Hematopoietic multipotent progenitor cell treated with erythropoietin and hydrocortisone succinate and interleukin-3 and kit ligand, for 6 days (in vitro differentiated cells): ENCODE data around the gene AFAP1.

Experiments used
- DNase-seq: peaks from one replicate; pipeline ENCODE4 v3.0.0-alpha.2; 2015

The AFAP1 gene

GRCh38 chr4:7780751-7781348 is 158.8 kb downstream of the AFAP1 start:
- no peak for DNase-seq

DNA sequence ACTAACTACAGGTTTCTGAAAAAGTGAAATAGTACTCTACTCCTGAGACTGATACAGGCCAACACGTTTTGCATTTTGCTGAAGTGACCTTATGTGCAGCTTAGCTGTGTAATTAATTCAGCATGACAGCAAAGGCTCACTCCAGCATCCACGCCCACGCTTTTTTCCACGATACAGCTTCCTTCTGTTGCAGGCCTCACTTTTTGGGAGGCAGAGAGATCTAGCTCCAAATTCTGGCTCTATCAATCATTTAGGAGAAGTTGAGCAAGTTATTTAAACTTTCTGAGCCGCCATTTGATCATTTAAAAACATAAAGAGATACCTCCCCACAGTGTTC is 160.3 kb downstream of the AFAP1 start:
- DNase-seq: no peak

DNA sequence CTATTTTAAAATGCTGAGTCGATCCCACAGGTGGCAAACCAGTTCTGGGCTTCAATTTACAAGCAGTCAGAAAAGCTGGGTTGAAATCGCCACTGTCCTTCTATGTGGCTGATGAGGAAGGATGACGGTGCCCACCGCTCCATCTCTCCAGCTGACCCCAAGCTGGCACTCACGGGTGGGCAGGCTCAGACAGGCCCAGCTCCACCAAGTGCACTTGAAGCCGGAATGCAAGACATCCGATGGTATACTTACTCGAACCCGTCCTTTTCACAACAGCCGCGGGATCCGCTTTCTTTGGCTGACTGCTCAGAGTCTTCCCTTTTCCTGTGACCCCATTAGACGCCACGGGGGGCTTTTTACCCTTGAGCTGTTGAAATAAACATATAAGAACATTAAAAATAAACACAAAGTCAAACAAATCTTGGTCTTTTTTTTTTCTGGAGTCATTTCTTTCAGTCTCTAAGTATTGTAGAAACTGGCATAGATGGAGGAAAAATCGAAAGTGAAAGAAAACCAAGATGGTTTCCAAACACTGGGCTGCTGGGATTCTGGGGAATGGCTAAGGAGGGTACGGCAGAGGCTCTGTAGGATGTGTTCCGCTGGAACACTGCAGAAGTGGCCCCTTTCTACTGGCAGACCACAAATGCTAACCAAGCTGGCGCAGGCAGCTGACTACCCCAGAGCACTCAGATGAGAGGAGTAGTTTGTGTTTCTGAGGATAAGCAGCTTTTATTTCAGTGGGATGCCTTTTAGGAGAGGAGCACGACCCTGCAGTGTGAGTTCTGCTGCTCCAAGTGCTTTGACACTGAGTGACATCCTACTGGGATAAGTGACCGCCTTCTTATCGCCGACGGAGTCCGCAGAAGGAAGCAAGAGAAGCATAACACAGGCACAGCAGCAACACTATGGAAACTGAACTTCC is 160.9 kb downstream of the AFAP1 start:
- no peak for DNase-seq

DNA sequence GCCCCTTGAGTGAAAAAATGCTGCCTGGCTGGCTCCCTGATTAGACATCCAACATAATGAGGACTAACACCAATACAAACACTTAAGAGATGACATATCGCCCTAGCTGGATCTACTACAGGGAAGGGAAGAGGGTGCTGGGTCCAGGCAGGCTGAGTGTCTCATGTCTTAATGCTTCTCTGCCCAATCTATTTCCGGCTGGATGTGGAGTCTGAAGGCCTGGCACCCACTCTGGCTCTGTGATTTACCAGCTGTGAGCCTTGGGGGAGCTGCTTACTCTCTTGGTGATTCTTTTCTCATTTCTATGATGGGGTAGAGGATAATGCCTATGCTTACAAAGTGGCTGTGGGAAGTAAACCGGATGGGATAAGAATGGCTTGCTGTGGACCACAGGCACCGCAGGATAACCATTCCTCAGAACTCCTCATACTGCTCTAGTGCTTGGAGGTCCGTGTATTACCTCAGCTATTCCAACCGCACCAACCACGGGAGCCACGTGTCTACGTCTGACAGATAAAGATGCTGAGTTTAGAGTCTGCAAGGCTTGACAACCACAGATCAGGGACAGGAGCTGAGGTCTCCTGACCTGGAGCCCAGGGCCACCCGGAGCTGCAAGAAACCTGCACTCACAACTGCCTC is 161.7 kb downstream of the AFAP1 start:
- DNase-seq: no peak

DNA sequence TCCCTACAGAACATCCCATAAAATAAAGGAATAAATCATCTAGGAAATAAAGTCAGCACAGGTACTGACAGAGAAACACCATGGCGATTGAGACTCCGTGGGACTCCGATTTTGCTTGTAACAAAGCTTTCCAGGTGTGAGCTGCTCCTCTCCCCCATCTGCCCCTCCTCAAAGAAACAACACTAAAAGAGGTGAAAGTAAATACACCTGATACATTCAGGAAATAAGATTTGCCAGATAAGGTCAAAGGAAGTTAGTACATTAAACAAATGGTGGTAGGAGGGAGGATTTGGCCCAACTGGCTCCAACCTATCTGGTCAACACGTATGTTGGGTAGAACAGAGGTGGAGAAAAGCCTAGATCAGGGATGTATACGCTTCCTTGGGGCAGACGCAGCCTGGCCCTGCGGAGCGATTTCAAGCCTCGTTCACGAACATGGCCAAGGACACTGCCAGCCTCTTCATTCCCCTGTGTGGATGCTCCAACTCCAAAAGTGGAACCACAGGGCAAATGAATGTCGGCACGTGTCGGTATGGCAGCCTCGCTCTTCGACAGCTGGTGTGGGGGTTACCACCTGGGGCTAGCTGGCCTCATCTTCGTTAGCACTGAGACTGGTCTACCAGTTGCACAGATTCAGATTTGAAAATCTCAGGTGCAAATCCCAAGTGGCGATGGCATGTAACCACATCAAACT is 162.5 kb downstream of the AFAP1 start:
- DNase-seq: no peak

DNA sequence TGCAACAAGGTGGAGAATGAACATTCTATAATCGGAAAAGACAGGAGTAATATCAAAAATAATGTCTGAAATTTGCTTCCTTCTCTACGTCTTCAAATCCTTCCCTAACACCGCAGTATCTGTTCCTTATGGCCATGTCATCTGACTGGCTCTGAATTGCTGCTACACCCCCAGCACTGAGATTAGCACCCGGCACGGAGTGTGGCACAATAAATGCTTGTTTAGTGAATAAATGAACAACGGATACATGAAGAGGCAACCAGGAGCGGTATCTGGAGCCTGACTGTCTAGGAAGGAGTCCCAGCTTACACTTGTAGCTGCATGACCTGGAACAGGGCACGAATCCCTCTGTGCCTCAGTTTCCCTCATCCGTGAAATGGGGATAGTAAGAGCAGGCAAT is 164.3 kb downstream of the AFAP1 start:
- DNase-seq: no peak

DNA sequence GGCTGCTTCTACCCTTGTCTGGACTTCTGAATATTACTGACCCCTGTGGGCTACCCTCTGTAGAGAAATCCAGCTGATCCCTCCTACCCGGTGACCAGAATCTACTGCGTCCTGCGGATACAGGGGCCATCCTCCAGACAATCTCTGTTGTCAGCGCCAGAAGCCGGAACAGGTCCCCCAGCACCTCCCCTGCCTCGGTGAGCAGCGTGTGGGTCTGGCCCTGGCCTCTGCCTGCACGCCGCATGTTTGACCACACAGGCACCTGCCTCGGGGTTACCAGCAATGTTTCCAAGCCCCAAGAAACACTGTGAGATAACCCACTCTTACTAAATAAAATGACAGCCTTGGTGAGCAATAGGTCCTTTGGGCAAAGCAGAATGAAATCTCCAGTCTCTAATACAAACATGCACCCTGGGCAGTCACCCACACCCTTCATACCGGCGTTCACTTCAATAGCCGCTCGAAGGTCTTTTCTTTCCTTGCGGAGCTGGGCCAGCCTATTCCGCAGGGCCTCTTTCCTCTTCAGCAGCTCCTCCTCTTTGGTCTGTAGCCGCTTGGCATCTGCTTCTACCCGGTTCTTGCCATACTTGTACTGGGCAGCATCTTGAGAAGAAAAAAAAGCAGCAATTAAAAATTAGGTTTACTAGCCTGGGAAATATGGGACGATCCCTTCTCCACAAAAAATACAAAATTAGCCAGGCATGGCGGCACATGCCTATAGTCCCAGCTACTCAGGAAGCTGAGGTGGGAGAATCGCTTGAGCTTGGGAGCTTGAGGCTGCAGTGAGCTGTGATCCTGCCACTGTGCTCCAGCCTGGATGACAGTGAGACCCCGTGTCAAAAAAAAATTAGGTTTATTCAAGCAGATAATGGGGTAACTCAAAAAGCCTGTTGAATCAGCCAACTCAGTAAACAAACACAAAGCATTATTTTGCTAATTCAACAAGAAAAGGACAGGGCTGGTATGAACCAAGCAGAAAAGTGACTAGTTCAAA is 165.1 kb downstream of the AFAP1 start:
- DNase-seq: no peak

DNA sequence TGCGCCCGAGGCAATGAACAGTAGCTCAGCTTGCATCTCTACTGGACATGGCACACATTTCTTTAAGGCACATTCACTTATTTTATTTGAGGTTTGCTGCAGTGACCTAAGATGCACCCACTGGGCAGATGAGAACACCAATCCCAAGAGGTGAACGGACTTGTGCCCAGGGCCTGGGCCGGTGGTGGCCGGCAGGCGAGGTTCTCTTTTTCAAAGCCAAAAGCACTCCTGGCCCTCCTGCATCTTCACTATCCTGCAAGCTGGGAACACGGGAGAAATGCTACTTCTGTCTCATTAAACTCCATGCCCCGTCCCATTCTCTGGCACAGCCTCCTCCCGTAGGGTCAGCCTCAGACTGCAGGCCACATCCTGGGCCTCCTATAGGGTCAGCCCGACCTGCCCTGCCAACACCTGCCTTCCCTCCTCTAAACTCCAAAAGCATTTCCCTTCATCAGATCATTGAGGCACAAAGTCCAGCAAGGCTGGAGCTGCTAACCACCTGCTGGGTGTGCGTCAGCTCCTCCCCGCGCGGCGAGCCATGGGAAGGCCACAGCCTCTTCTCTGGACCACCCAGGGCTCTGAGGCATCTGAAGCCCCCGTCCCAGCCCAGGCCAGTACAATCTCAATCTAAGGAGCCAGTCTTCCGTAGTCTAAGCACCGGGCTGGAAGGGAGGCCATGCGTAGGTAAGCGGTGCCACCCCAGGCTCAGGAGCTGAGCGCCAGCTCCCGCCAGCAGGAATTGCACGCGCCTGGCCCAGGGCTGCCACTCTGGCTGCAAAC is 166.1 kb downstream of the AFAP1 start:
- DNase-seq: no peak

- no peak for DNase-seq
These were observed 166.8 kb downstream of the AFAP1 start for GRCh38 chr4:7772711-7773385.

GRCh38 chr4:7771541-7772507 is 167.8 kb downstream of the AFAP1 start:
- DNase-seq: no peak

- no peak for DNase-seq
These were observed 168.6 kb downstream of the AFAP1 start for GRCh38 chr4:7771056-7771455.

DNA sequence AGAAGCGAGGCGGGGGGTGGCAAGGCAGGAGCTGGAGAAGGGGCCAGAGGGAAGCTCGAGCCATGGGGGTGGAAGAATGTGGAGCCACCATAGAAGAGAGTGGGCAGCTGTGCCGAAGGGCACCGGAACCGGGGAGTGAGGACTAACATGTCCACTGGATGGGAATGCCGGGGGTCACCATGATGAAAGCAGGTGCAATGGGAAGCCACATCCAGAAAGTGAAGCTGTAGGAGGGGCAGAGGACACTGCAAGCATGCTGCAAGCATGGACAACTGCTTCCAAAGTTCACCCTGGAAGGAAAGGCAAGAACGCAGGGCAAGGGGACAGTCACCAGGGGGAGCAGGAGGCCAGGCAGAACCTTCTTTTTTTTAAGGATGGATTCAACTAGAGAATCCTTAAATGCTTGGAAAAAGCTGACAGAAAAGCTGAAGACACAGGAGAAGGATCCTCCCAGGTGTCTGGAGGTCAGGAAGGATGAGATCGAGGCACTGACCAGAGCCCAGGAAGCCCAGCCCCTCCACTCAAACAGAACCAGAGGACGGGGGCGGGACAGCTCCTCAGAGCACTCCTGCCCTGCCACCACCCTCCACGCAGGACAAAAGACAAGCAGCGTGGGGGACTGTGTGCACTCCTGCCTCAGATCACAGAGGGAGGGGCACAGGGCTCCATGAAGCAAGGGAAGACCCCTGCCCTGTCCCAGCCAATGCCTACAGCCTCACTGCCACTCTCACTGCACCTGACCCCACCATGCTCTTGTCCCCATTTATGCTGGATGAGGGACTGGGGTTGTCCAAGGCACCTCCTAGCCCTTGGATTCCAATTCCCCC is 169.2 kb downstream of the AFAP1 start:
- peak; percentile 52 for DNase-seq

- no peak for DNase-seq
These were observed 170.1 kb downstream of the AFAP1 start for GRCh38 chr4:7769396-7770223.

DNA sequence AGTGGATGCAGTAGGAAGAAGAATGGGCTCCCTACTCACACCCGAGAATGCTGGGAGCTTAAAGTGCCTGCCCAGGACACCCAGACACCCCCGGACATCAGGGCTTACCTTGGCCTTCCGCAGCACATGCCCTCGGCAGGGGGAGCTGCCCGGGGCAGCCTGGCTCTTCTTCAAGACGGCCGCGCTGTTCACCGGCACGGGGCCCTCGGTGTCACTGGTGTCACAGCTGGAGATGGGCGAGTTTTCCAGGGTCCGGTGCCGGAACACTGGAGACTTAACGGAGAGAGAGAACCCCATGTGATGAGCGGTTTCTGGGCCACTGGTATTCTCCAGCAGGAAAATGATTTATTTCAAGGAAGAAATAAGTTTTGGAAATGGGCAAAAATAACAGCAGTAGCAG is 170.9 kb downstream of the AFAP1 start:
- DNase-seq: no peak

GRCh38 chr4:7767966-7768365 is 171.7 kb downstream of the AFAP1 start:
- DNase-seq: no peak

DNA sequence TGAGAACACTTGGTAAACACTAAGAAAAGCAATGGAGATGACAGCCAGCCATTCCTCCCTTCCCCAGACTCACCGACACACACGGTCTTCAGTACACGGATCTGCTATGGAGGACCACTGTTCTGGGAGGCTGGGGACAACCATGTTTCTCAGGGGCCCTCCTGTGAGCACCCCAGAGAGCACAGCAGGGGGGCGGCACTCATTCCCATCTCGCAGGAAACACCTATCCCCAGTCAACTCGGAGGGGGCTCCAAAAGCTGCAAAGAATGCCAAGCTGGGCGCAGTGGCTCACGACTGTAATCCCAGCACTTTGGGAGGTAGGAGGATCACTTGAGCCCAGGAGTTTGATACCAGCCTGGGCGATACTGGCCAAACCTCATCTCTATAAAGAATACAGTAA is 172.1 kb downstream of the AFAP1 start:
- no peak for DNase-seq

DNA sequence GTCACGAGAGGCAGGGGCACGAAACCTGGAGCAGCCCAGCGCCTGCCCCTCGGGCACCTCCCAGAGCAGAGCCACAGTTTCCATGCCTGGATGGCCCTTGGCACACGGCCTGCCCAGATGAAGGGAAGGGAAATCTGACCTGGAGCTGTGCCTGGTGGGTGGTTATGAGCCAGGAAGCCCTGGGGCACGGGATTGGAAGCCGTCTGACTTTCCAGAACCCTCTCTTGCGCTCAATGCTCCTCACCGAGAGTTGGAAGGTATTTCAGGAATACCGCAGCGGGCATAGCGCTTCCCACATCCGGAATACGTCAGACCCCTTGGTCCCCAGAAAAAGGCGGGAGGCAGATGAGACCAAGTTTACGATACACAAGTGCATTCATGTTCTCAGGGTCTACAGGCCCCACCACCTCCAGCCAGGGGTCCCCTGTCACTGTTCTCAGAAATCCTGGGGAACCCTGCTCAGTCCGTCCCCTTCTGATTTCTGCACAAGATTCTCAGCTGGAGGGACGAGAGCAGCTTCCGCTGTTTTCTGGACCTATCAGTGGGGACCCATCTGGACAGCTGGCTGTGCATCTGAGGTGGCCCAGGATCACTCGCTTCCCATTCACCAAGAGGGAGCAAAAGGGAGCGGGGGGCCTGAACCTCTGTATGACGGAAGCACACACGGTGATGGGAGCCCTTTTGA is 172.9 kb downstream of the AFAP1 start:
- DNase-seq: no peak
